Measurements from ENCODE around the gene MARCHF4. TPM values are rescaled to one million over a fixed set of nuclear protein-coding genes. Genes with fewer than 3 reads are reported as not detected.

The MARCHF4 gene
- total RNA-seq, 1 donor from 2014 or later, result 0.12 TPM

DNA sequence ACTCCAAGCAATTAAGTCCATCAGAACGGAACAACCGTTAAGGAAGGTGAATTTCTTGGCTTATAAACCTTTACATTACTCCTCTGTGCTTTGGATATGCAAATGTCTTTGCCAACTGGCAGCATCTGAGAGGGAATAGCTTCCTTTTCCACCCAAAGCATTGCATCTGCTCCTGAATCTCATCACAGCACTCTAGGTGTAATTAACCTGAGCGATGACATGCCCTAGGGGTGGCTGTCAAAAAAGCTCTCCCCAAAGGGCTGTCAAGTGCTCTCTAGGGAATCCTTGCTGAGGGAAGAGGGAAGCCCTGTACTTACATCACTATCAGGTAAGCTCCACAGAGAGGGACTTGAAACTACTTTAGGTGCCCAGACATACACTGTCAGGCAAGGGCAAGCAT is 34.5 kb upstream of the MARCHF4 start:
- H3K9me3 ChIP-seq, result no peaks in the 10 kb centered on the region
- ATAC-seq (no peak), DNase-seq (no peak)
- H3K27me3 ChIP-seq (ENCODE audit: low read depth), result no peaks in the 10 kb centered on the region
- H3K4me3 ChIP-seq, result no peak overlapping the region
- H3K36me3 ChIP-seq, result no peaks in the 10 kb centered on the region
- no peak overlapping the region for H3K27ac ChIP-seq
- TF ChIP-seq, protein P1, sequence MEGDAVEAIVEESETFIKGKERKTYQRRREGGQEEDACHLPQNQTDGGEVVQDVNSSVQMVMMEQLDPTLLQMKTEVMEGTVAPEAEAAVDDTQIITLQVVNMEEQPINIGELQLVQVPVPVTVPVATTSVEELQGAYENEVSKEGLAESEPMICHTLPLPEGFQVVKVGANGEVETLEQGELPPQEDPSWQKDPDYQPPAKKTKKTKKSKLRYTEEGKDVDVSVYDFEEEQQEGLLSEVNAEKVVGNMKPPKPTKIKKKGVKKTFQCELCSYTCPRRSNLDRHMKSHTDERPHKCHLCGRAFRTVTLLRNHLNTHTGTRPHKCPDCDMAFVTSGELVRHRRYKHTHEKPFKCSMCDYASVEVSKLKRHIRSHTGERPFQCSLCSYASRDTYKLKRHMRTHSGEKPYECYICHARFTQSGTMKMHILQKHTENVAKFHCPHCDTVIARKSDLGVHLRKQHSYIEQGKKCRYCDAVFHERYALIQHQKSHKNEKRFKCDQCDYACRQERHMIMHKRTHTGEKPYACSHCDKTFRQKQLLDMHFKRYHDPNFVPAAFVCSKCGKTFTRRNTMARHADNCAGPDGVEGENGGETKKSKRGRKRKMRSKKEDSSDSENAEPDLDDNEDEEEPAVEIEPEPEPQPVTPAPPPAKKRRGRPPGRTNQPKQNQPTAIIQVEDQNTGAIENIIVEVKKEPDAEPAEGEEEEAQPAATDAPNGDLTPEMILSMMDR (IDR thresholded peaks at IDR 0.05), result no peak
- intact Hi-C loops (cut with DNase I), result no loop called here
- H3K4me1 ChIP-seq, result no peaks in the 10 kb centered on the region

DNA sequence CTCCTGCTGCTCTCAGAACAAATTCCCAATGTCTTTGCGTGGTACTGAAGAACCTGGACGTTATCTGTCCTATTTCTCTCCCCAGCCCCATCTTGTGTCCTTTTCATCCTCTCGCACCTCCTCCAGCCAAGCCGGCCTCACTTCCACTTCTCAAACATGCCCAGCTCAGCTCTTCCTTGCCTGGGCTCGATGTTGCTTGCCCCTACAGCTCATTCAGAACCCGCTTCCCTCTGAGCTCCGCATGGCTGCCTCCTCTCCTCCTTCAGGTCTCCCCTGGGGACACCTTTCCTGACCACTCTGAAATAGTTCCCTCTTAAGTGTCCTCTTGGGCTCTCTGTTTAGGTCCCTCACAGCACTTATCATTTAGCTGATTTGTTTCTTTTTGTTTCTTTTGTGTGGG is 33.3 kb upstream of the MARCHF4 start:
- Histone ChIP-seq H3K36me3 (no peaks in the 10 kb centered on the region), H3K4me1 (no peaks in the 10 kb centered on the region), H3K9me3 (no peaks in the 10 kb centered on the region), H3K27me3 (ENCODE audit: low read depth) (no peaks in the 10 kb centered on the region), H3K4me3 (no peak overlapping the region), H3K27ac (no peak overlapping the region)
- intact Hi-C loops (cut with DNase I), result no loop called here
- TF ChIP-seq, protein P1 (IDR thresholded peaks at IDR 0.05), result no peak
- DNase-seq (no peak), ATAC-seq (no peak)

- ATAC-seq (peak; percentile 62 to 74), DNase-seq (no peak)
- H3K36me3 ChIP-seq, result no peaks in the 10 kb centered on the region
- intact Hi-C loops (cut with DNase I), result no loop called here
- TF ChIP-seq, protein P1 (IDR thresholded peaks at IDR 0.05), result peak; percentile 88
- no peaks in the 10 kb centered on the region for H3K27me3 ChIP-seq (ENCODE audit: low read depth)
- H3K4me3 ChIP-seq, result no peak overlapping the region
- no peaks in the 10 kb centered on the region for H3K9me3 ChIP-seq
- H3K27ac ChIP-seq, result no peak overlapping the region
- no peaks in the 10 kb centered on the region for H3K4me1 ChIP-seq
Measured at GRCh38 chr2:216404010-216404618, 31.8 kb upstream of the MARCHF4 start.

GRCh38 chr2:216402751-216403150 is 30.5 kb upstream of the MARCHF4 start:
- Histone ChIP-seq H3K27ac (no peak overlapping the region), H3K9me3 (no peaks in the 10 kb centered on the region), H3K4me1 (no peaks in the 10 kb centered on the region), H3K36me3 (no peaks in the 10 kb centered on the region), H3K4me3 (no peak overlapping the region), H3K27me3 (ENCODE audit: low read depth) (no peaks in the 10 kb centered on the region)
- intact Hi-C loops (cut with DNase I), result no loop called here
- ATAC-seq, result no peak
- DNase-seq, result no peak
- TF ChIP-seq, protein P1 (IDR thresholded peaks at IDR 0.05), result no peak

DNA sequence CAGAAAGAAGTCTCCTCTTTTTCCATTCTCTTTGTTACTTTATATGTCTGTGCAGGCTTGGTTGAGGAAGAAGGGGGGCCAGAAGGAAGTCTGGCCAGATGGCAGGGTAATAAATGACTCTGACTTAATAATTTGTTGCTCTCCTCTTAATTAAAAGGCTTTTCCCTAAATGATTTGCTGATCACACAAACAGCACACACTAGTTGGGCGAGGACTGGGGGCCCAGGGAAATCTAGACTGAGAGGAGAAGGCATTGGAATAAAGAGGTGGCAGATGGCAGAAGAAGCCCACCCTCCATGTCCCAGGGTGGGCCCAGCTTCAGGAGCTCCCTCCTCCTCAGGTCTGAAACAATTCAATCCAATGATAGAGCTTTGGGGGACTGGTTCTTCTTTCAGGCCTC is 27.3 kb upstream of the MARCHF4 start:
- ATAC-seq (no peak), DNase-seq (no peak)
- no peaks in the 10 kb centered on the region for H3K9me3 ChIP-seq
- TF ChIP-seq, protein P1 (IDR thresholded peaks at IDR 0.05), result no peak
- intact Hi-C loops (cut with DNase I), result no loop called here
- H3K4me3 ChIP-seq, result no peak overlapping the region
- H3K36me3 ChIP-seq, result no peaks in the 10 kb centered on the region
- H3K27me3 ChIP-seq (ENCODE audit: low read depth), result no peaks in the 10 kb centered on the region
- H3K27ac ChIP-seq, result no peak overlapping the region
- H3K4me1 ChIP-seq, result no peaks in the 10 kb centered on the region

Data from lower lobe of right lung (tissue), 2 donors.